HFF-Myc (cell line): Measurements from ENCODE around the gene AFF1.

ENCODE experiments used
- DNase-seq: peaks from one replicate; pipeline ENCODE4 v3.0.0-alpha.2; 2011; ENCODE audit warnings: low read depth; ENCODE audit errors: extremely low read depth
- H3K4me3 ChIP-seq: replicated peaks from 2 replicates; pipeline ENCODE4 v1.5.1; 2011; ENCODE audit warnings: low read depth, mild to moderate bottlenecking, control low read depth, low read length
- CTCF ChIP-seq: IDR thresholded peaks from 2 replicates; pipeline ENCODE4 v1.5.1; 2012; ENCODE audit warnings: mild to moderate bottlenecking, low read depth, low read length, control low read depth; ENCODE audit errors: missing control alignments

Gene AFF1

GRCh38 chr4:86910369-86910768 is 24.4 kb upstream of the AFF1 start:
- no peak overlapping the region for H3K4me3 ChIP-seq
- no peak for TF ChIP-seq CTCF
- DNase-seq: no peak

GRCh38 chr4:86910820-86911684 is 23.8 kb upstream of the AFF1 start:
- no peak for TF ChIP-seq CTCF
- H3K4me3 ChIP-seq: no peak overlapping the region
- DNase-seq: no peak

GRCh38 chr4:86916392-86916791 is 18.4 kb upstream of the AFF1 start:
- no peak overlapping the region for H3K4me3 ChIP-seq
- no peak for DNase-seq
- no peak for TF ChIP-seq CTCF

- no peak overlapping the region for H3K4me3 ChIP-seq
- DNase-seq: no peak
- no peak for TF ChIP-seq CTCF
Observed at GRCh38 chr4:86917212-86918039, 17.4 kb upstream of the AFF1 start.

GRCh38 chr4:86918539-86919072 is 16.2 kb upstream of the AFF1 start:
- no peak overlapping the region for H3K4me3 ChIP-seq
- TF ChIP-seq CTCF: no peak
- DNase-seq: no peak

- TF ChIP-seq CTCF: no peak
- no peak overlapping the region for H3K4me3 ChIP-seq
- no peak for DNase-seq
Observed at GRCh38 chr4:86919561-86920223, 15.1 kb upstream of the AFF1 start.
